SJSA1 (cell line): ENCODE results near the gene STX18. TPM values are rescaled to one million over a fixed set of nuclear protein-coding genes. Genes with fewer than 3 reads are reported as not detected.
A peak's percentile ranks its signal among the peaks of the same experiment; 100 is the strongest.

Source experiments
- DNase-seq, 2 experiments: peaks; one replicate each; pipeline ENCODE4 v3.0.0-alpha.2; 2015 to 2020; ENCODE audit warnings: low spot score in 2 of 2, low read depth in 1 of 2
- H3K27ac ChIP-seq: fragments of 250-450 bp; sonication (Bioruptor Pico); 2 replicates; pipeline ENCODE4 v1.5.1; 2020; ENCODE audit warnings: mild to moderate bottlenecking, moderate library complexity
- H3K27me3 ChIP-seq: fragments of 250-450 bp; sonication (Bioruptor Pico); replicated peaks from 2 replicates; pipeline ENCODE4 v1.5.1; 2020; ENCODE audit warnings: mild to moderate bottlenecking, moderate library complexity
- H3K36me3 ChIP-seq: fragments of 250-450 bp; sonication (Bioruptor Pico); 2 replicates; pipeline ENCODE4 v1.5.1; 2020; ENCODE audit warnings: mild to moderate bottlenecking
- H3K4me1 ChIP-seq: fragments of 250-450 bp; sonication (Bioruptor Pico); replicated peaks from 2 replicates; pipeline ENCODE4 v1.6.1; 2021; ENCODE audit warnings: mild to moderate bottlenecking
- H3K4me3 ChIP-seq: fragments of 250-450 bp; sonication (Bioruptor Pico); 2 replicates; pipeline ENCODE4 v1.5.1; 2020; ENCODE audit warnings: mild to moderate bottlenecking
- H3K9me3 ChIP-seq: fragments of 250-450 bp; sonication (Bioruptor Pico); replicated peaks from 2 replicates; pipeline ENCODE4 v1.5.1; 2020; ENCODE audit warnings: mild to moderate bottlenecking
- total RNA-seq: library from RNA; depleted of rRNA; stranded (reverse); fragments of >200 nt; shearing (Covaris generic); gene quantifications from 2 replicates; pipeline ENCODE4 v1.2.3, GENCODE V29; 2014

STX18 gene
- total RNA-seq, 1 experiment from 2014 or later, result 42.5 TPM

- Histone ChIP-seq H3K27me3 (no peaks in the 10 kb centered on the region), H3K4me1 (peaks cover 22% of the 10 kb centered on the region), H3K36me3 (peaks cover 45% of the 10 kb centered on the region), H3K4me3 (no peak overlapping the region), H3K27ac (no peak overlapping the region), H3K9me3 (no peaks in the 10 kb centered on the region)
- no peak for DNase-seq
Observed at GRCh38 chr4:4455210-4455865, 86.5 kb downstream of the STX18 start.

DNA sequence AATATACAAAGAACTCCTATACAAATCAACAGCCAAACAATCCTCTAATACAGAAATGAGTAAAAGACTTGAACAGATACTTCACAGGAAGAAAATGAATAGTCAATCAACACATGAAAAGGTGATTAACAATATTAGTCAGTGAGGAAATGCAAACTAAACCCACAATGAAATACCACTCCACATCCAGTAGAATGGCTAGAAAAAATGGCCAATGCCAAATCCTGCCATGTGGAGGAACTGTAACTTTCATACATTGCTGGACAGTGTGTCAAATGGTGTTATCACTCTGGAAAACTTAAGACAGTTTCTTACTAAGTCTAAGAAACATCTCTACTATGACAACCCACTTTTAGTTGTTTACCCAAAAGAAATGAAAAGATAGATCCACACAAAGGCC, 95.4 kb downstream of the STX18 start:
- H3K27ac ChIP-seq, result no peak overlapping the region
- 0 out of 2 replicates have a peak, but pooled peaks cover 4% of the 10 kb centered on the region for H3K36me3 ChIP-seq
- peaks cover 28% of the 10 kb centered on the region for H3K4me1 ChIP-seq
- H3K27me3 ChIP-seq, result no peaks in the 10 kb centered on the region
- no peaks in the 10 kb centered on the region for H3K9me3 ChIP-seq
- no peak overlapping the region for H3K4me3 ChIP-seq
- DNase-seq, result peak in 1 of 2 experiments; percentile 35

DNA sequence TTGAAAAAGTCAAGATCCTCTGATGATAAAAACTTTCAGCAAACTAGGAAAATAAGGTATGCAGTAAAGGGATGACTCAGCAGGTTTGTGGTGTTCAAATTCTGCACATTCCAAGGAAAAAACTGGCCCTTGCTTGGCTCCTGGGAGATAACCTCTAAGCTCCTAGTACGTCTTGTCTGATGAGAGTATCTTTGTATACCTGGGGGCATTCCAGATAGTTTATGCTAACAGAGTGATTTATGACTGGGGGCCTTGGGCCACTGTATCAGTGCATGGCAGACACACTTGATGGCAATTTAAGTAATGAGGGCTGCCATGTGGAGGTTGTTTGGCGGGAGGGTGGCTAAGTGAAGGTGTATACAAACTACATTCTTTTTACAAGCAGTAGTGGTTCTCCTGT, 98.0 kb downstream of the STX18 start:
- Histone ChIP-seq H3K9me3 (no peaks in the 10 kb centered on the region), H3K27me3 (no peaks in the 10 kb centered on the region), H3K4me3 (no peak overlapping the region), H3K27ac (peak overlapping the region; percentile 2; the same call in 1 of the 2 replicates), H3K36me3 (0 out of 2 replicates have a peak, but pooled peaks cover 4% of the 10 kb centered on the region), H3K4me1 (peaks cover 28% of the 10 kb centered on the region)
- DNase-seq, result peak in 1 of 2 experiments; percentile 40

- Histone ChIP-seq H3K27me3 (no peaks in the 10 kb centered on the region), H3K27ac (no peak overlapping the region), H3K9me3 (no peaks in the 10 kb centered on the region), H3K4me1 (peaks cover 17% of the 10 kb centered on the region), H3K4me3 (no peak overlapping the region), H3K36me3 (peaks cover 19% of the 10 kb centered on the region)
- DNase-seq, result no peak
Observed at GRCh38 chr4:4440333-4441061, 101.4 kb downstream of the STX18 start.

DNA sequence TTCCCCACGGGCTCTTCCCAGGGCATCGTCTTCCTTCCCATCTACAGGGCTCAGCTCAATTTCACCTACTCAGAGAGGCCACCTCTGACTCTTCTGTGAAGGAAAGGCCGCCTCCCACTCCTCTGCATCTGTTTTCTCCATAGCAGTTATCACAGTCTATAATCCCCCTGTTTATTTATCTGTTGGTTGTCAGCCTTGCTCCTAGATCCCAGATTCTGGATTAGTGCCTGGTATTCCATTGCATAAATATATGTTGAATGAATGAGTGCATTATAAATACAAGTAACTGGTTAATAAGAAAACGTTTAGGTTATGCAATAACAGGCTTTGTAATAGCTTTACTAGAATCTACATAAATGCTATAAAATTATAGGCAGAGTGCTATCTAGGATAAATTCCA, 102.1 kb downstream of the STX18 start:
- no peak for DNase-seq
- no peaks in the 10 kb centered on the region for H3K9me3 ChIP-seq
- H3K27ac ChIP-seq, result no peak overlapping the region
- no peaks in the 10 kb centered on the region for H3K27me3 ChIP-seq
- peaks cover 21% of the 10 kb centered on the region for H3K36me3 ChIP-seq
- H3K4me1 ChIP-seq, result peaks cover 17% of the 10 kb centered on the region
- no peak overlapping the region for H3K4me3 ChIP-seq

DNA sequence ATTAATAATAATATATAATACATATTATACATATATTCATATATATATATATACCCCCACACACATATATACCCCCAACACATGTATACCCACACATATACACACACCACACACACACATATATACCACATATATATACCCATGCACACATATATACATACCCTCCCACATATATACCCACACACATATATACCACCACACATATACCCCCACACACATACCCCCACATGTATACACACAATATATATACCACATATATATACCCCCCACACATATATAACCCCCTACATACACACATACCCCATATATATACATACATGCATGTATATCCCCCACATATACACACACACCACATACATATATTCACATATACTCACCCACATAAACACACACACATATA, 103.0 kb downstream of the STX18 start:
- Histone ChIP-seq H3K4me1 (peaks cover 8% of the 10 kb centered on the region), H3K4me3 (no peak overlapping the region), H3K36me3 (peaks cover 17% of the 10 kb centered on the region), H3K27me3 (no peaks in the 10 kb centered on the region), H3K9me3 (no peaks in the 10 kb centered on the region), H3K27ac (no peak overlapping the region)
- no peak for DNase-seq

DNA sequence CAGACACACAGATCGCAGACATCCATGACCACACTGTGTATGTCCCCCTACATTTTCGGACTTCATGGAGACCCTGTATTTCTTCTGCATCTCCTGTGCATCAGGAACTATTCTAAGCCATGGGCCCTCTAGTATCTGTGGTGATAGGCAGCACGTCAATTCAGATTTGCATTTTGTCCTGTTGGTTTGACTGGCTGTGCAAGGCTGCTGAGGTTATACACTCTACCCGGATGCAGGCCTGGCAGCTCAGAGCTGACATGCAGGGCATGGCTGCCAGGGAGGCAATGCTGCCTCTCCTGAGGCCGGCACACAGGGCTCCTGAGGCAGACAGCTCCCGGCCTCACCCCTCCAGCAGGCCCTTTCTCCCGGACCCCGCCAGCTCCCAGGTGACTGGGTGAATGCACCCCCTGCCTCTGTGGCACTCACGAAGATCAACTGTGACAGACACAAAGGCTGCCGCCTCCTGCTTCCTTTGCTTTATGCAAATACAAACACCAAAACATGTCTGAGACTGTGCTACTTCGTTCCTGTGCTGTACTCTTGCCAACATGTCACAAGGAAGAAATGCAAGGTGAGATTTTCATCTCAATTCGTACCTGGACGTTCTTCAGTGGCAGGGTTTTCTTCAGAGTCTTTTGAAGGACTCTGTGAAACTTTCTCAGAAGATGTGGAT, 103.9 kb downstream of the STX18 start:
- DNase-seq, result no peak
- Histone ChIP-seq H3K9me3 (no peaks in the 10 kb centered on the region), H3K4me1 (no peaks in the 10 kb centered on the region), H3K27ac (no peak overlapping the region), H3K4me3 (no peak overlapping the region), H3K36me3 (peaks cover 17% of the 10 kb centered on the region), H3K27me3 (no peaks in the 10 kb centered on the region)

- Histone ChIP-seq H3K4me1 (no peaks in the 10 kb centered on the region), H3K9me3 (no peaks in the 10 kb centered on the region), H3K27me3 (no peaks in the 10 kb centered on the region), H3K36me3 (peaks cover 17% of the 10 kb centered on the region), H3K27ac (no peak overlapping the region), H3K4me3 (no peak overlapping the region)
- DNase-seq, result no peak
Observed at GRCh38 chr4:4436244-4436823, 105.5 kb downstream of the STX18 start.

GRCh38 chr4:4433941-4434340, 107.9 kb downstream of the STX18 start:
- H3K36me3 ChIP-seq, result peaks cover 17% of the 10 kb centered on the region
- H3K27me3 ChIP-seq, result no peaks in the 10 kb centered on the region
- H3K27ac ChIP-seq, result no peak overlapping the region
- peaks cover 8% of the 10 kb centered on the region; the same call in 1 of the 2 replicates for H3K4me1 ChIP-seq
- H3K9me3 ChIP-seq, result no peaks in the 10 kb centered on the region
- no peak for DNase-seq
- no peak overlapping the region for H3K4me3 ChIP-seq

GRCh38 chr4:4432341-4433125, 109.3 kb downstream of the STX18 start:
- no peak overlapping the region for H3K4me3 ChIP-seq

DNA sequence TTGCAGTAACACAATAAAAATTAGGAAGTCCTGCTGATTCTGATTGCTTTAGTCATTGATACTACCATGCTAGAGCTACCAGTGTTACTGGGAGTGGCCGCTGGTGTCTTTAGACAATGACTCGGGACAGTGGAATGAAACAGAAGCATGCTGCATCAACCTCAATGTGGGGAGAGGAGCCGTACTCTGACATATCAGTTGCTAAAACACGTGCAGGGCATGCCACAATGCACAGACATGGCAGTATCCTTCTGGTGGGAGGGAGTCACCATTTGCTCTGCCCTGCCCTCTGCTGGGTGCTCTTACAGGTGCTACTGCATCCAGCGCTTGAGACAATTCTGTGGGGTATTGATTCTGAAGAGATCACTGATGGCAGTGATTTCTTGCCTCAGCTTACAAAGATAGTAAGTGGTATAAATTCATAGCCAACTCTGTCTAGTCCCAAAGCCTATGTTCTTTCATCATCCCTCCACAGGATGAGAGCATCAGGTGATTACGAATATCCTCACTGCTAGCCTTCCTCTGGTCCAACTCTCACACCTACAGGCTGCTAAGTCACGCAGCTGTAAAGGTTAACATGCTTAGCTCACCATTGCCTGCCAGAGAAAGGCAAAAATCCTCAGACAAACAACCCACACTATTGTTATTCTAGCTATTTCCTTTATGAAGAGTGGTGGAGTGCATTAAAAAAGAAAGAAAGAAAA, 111.2 kb downstream of the STX18 start:
- peak; percentile 36 to 67 for DNase-seq
- no peaks in the 10 kb centered on the region for H3K9me3 ChIP-seq
- no peak overlapping the region for H3K4me3 ChIP-seq
- peaks cover 11% of the 10 kb centered on the region for H3K36me3 ChIP-seq
- H3K4me1 ChIP-seq, result peaks cover 8% of the 10 kb centered on the region; the same call in 1 of the 2 replicates
- H3K27ac ChIP-seq, result no peak overlapping the region
- H3K27me3 ChIP-seq, result no peaks in the 10 kb centered on the region

More at GRCh38 chr4:4432341-4433125, 109.3 kb downstream of the STX18 start:
- H3K4me1 ChIP-seq, result peaks cover 8% of the 10 kb centered on the region; the same call in 1 of the 2 replicates
- peaks cover 17% of the 10 kb centered on the region for H3K36me3 ChIP-seq
- H3K27me3 ChIP-seq, result no peaks in the 10 kb centered on the region
- DNase-seq, result no peak
- no peak overlapping the region for H3K27ac ChIP-seq
- H3K9me3 ChIP-seq, result no peaks in the 10 kb centered on the region

- no peaks in the 10 kb centered on the region for H3K9me3 ChIP-seq
- no peak overlapping the region for H3K4me3 ChIP-seq
- no peak for DNase-seq
- H3K4me1 ChIP-seq, result peaks cover 8% of the 10 kb centered on the region; the same call in 1 of the 2 replicates
- no peak overlapping the region for H3K27ac ChIP-seq
- peaks cover 8% of the 10 kb centered on the region for H3K36me3 ChIP-seq
- no peaks in the 10 kb centered on the region for H3K27me3 ChIP-seq
Observed at GRCh38 chr4:4428966-4429875, 112.6 kb downstream of the STX18 start.
